GM19238 (cell line): ENCODE data around the gene TSC22D1.

ENCODE experiments used
- DNase-seq: peaks from one replicate; pipeline ENCODE4 v3.0.0; 2011; ENCODE audit warnings: low spot score; ENCODE audit not compliant: insufficient read length

The TSC22D1 gene

GRCh38 chr13:44385847-44386246, 190.3 kb downstream of the TSC22D1 start:
- no peak for DNase-seq

- DNase-seq: no peak
Measured at GRCh38 chr13:44385401-44385800, 190.7 kb downstream of the TSC22D1 start.

GRCh38 chr13:44384778-44385177, 191.4 kb downstream of the TSC22D1 start:
- DNase-seq: no peak

GRCh38 chr13:44383945-44384344, 192.2 kb downstream of the TSC22D1 start:
- no peak for DNase-seq

GRCh38 chr13:44382635-44383145, 193.4 kb downstream of the TSC22D1 start:
- DNase-seq: no peak
